HEK293 (cell line): ENCODE results near the gene SLC9A9.

Experiments
- CTCF ChIA-PET: fragments of 350-600 bp; formaldehyde crosslinking; extraction: SDS; loops from one replicate; lab custom pipeline; 2021; ENCODE audit warnings: antibody characterized with exemption; lab: Yijun Ruan, JAX
- POLR2A ChIA-PET: fragments of 300-600 bp; formaldehyde crosslinking; extraction: SDS; loops from one replicate; lab custom pipeline; 2020; ENCODE audit warnings: antibody characterized with exemption, inconsistent platforms; lab: Yijun Ruan, JAX
- H3K27ac ChIP-seq: fragments of 200-500 bp; sonication (Bioruptor generic); 2 replicates; pipeline ENCODE4 v1.5.1; 2014; ENCODE audit warnings: low read depth, low read length, control low read depth, inconsistent platforms; ENCODE audit errors: extremely low read depth
- H3K36me3 ChIP-seq, 2 experiments: fragments of 200-500 bp in 1 of 2; sonication (Bioruptor generic) in 1 of 2; 1 replicate in 1 of 2; 2 replicates in 1 of 2; pipeline ENCODE4 v1.5.1; 2014 to 2017; ENCODE audit warnings: inconsistent platforms in 2 of 2, low read length in 2 of 2; ENCODE audit not compliant: control insufficient read depth in 2 of 2, insufficient read depth in 1 of 2
- H3K4me1 ChIP-seq: fragments of 200-500 bp; sonication (Bioruptor generic); 2 replicates; pipeline ENCODE4 v1.5.1; 2014; ENCODE audit warnings: mild to moderate bottlenecking, low read length, inconsistent platforms; ENCODE audit not compliant: control insufficient read depth, insufficient read depth
- H3K4me3 ChIP-seq: 2 replicates; pipeline ENCODE4 v1.5.1; 2011; ENCODE audit warnings: low read depth, mild to moderate bottlenecking, control low read depth, low read length, moderate library complexity
- H3K9me3 ChIP-seq: fragments of 200-500 bp; sonication (Bioruptor generic); 2 replicates; pipeline ENCODE4 v1.5.1; 2014; ENCODE audit warnings: low read depth, low read length, inconsistent platforms; ENCODE audit not compliant: control insufficient read depth, insufficient read depth
- BCL11A ChIP-seq: fragments of 450-650 bp; formaldehyde crosslinking; IDR thresholded peaks from 2 replicates; pipeline ENCODE4 v1.5.1; 2016; ENCODE audit warnings: low read depth, missing biosample characterization, missing genetic modification characterization
- FEZF1 ChIP-seq: fragments of 450-650 bp; formaldehyde crosslinking; IDR thresholded peaks from 2 replicates; pipeline ENCODE4 v1.5.1; 2016; ENCODE audit warnings: missing biosample characterization, missing genetic modification characterization
- GLIS1 ChIP-seq: fragments of 450-650 bp; formaldehyde crosslinking; IDR thresholded peaks from 2 replicates; pipeline ENCODE4 v1.5.1; 2016; ENCODE audit warnings: missing biosample characterization, missing genetic modification characterization
- HOXA7 ChIP-seq: sonication (generic); formaldehyde crosslinking; IDR thresholded peaks from 2 replicates; pipeline ENCODE4 v1.8.1; 2022; ENCODE audit warnings: missing genetic modification reagents, borderline replicate concordance
- MZF1 ChIP-seq: fragments of 450-650 bp; formaldehyde crosslinking; IDR thresholded peaks from 2 replicates; pipeline ENCODE4 v1.5.1; 2017; ENCODE audit warnings: missing biosample characterization, missing genetic modification characterization, borderline replicate concordance
- RBAK ChIP-seq: fragments of 450-650 bp; formaldehyde crosslinking; IDR thresholded peaks from 2 replicates; pipeline ENCODE4 v1.5.1; 2016; ENCODE audit warnings: missing biosample characterization, missing genetic modification characterization
- SP2 ChIP-seq: fragments of 450-650 bp; formaldehyde crosslinking; IDR thresholded peaks from 2 replicates; pipeline ENCODE4 v1.5.1; 2016; ENCODE audit warnings: missing biosample characterization, missing genetic modification characterization
- ZIC2 ChIP-seq: fragments of 450-650 bp; formaldehyde crosslinking; IDR thresholded peaks from 2 replicates; pipeline ENCODE4 v1.5.1; 2016; ENCODE audit warnings: missing biosample characterization, missing genetic modification characterization
- ZNF132 ChIP-seq: fragments of 450-650 bp; formaldehyde crosslinking; IDR thresholded peaks from 2 replicates; pipeline ENCODE4 v1.5.1; 2017; ENCODE audit warnings: missing biosample characterization, missing genetic modification characterization, borderline replicate concordance
- ZNF19 ChIP-seq: fragments of 450-650 bp; formaldehyde crosslinking; IDR thresholded peaks from 2 replicates; pipeline ENCODE4; 2016; ENCODE audit warnings: missing biosample characterization, missing genetic modification characterization, low read depth
- ZNF223 ChIP-seq: fragments of 450-650 bp; formaldehyde crosslinking; IDR thresholded peaks from 2 replicates; pipeline ENCODE4 v1.5.1; 2016; ENCODE audit warnings: missing biosample characterization, missing genetic modification characterization
- ZNF280C ChIP-seq: fragments of 450-650 bp; formaldehyde crosslinking; IDR thresholded peaks from 2 replicates; pipeline ENCODE4 v1.5.1; 2016; ENCODE audit warnings: missing biosample characterization, missing genetic modification characterization
- ZNF510 ChIP-seq: fragments of 450-650 bp; formaldehyde crosslinking; IDR thresholded peaks from 2 replicates; pipeline ENCODE4 v1.5.1; 2018; ENCODE audit warnings: mild to moderate bottlenecking, missing genetic modification characterization, missing biosample characterization; ENCODE audit not compliant: insufficient replicate concordance
- ZNF548 ChIP-seq: fragments of 450-650 bp; formaldehyde crosslinking; IDR thresholded peaks from 2 replicates; pipeline ENCODE4 v1.5.1; 2016; ENCODE audit warnings: missing biosample characterization, missing genetic modification characterization
- ZNF654 ChIP-seq: fragments of 450-650 bp; formaldehyde crosslinking; IDR thresholded peaks from 2 replicates; pipeline ENCODE4 v1.5.1; 2016; ENCODE audit warnings: low read depth, missing biosample characterization, missing genetic modification characterization
- ZSCAN18 ChIP-seq: fragments of 450-650 bp; formaldehyde crosslinking; IDR thresholded peaks from 2 replicates; pipeline ENCODE4 v1.5.1; 2016; ENCODE audit warnings: missing biosample characterization, missing genetic modification characterization
- TF ChIP-seq, protein P1 (sequence below): fragments of 450-650 bp; formaldehyde crosslinking; IDR thresholded peaks from 2 replicates; pipeline ENCODE4 v1.5.1; 2016; ENCODE audit warnings: missing biosample characterization, missing genetic modification characterization
- TF ChIP-seq, protein P2 (sequence below): fragments of 450-650 bp; formaldehyde crosslinking; IDR thresholded peaks from 2 replicates; pipeline ENCODE4 v1.5.1; 2016; ENCODE audit warnings: missing biosample characterization, missing genetic modification characterization, borderline replicate concordance

Gene SLC9A9

GRCh38 chr3:143337387-143337786 is 510.9 kb downstream of the SLC9A9 start:
- POLR2A ChIA-PET: no interaction called here
- no peak overlapping the region for H3K27ac ChIP-seq

GRCh38 chr3:143334231-143334630 is 514.0 kb downstream of the SLC9A9 start:
- Histone ChIP-seq H3K4me3 (no peak overlapping the region), H3K36me3 (no peaks in the 10 kb centered on the region), H3K9me3 (no peaks in the 10 kb centered on the region), H3K4me1 (peaks cover 3% of the 10 kb centered on the region), H3K27ac (no peak overlapping the region)
- ChIA-PET CTCF (no interaction called here), POLR2A (no interaction called here)
- no peak for TF ChIP-seq SP2
- no peak for TF ChIP-seq ZSCAN18
- TF ChIP-seq BCL11A (tag by site-specific recombination): no peak
- no peak for TF ChIP-seq ZNF510 (tag by site-specific recombination)
- TF ChIP-seq ZIC2 (tag by site-specific recombination): no peak
- TF ChIP-seq HOXA7 (CRISPR knock-in tag): no peak

More at GRCh38 chr3:143337387-143337786, 510.9 kb downstream of the SLC9A9 start:
- Histone ChIP-seq H3K9me3 (no peaks in the 10 kb centered on the region), H3K4me1 (peaks cover 3% of the 10 kb centered on the region), H3K36me3 (no peaks in the 10 kb centered on the region), H3K4me3 (no peak overlapping the region)
- CTCF ChIA-PET: no interaction called here
- TF ChIP-seq, protein P1, sequence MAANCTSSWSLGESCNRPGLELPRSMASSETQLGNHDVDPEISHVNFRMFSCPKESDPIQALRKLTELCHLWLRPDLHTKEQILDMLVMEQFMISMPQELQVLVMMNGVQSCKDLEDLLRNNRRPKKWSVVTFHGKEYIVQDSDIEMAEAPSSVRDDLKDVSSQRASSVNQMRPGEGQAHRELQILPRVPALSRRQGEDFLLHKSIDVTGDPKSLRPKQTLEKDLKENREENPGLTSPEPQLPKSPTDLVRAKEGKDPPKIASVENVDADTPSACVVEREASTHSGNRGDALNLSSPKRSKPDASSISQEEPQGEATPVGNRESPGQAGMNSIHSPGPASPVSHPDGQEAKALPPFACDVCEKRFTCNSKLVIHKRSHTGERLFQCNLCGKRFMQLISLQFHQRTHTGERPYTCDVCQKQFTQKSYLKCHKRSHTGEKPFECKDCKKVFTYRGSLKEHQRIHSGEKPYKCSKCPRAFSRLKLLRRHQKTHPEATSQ (tag by site-specific recombination): no peak
- TF ChIP-seq MZF1: 0 out of 2 replicates have a peak, but pooled peaks have one; percentile 24

GRCh38 chr3:143333367-143333766 is 514.9 kb downstream of the SLC9A9 start:
- no peaks in the 10 kb centered on the region for H3K36me3 ChIP-seq
- no peaks in the 10 kb centered on the region for H3K9me3 ChIP-seq
- TF ChIP-seq FEZF1 (tag by site-specific recombination): no peak
- TF ChIP-seq ZNF19 (tag by site-specific recombination): no peak
- no peak overlapping the region for H3K4me3 ChIP-seq
- H3K4me1 ChIP-seq: peaks cover 3% of the 10 kb centered on the region
- CTCF ChIA-PET: no interaction called here
- POLR2A ChIA-PET: no interaction called here
- H3K27ac ChIP-seq: no peak overlapping the region

DNA sequence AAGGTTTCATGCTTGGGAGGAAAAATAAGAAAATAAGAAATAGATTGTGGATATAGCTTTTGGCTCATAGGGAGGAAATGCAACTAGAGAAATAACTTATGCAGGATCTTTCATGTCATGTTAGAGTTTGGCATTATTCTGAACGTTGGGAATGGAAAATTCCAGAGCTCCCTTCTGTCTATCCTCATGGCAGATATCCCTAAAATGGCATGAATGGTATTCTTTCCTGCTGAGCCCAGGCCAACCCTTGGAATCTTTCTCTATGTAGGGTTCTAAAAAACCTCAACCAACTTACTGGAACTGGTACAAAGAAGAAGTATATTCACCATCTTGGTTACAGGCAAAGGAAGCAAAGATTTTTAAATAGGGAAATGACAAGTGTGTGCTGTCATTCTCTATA is 516.2 kb downstream of the SLC9A9 start:
- Histone ChIP-seq H3K4me1 (no peaks in the 10 kb centered on the region; the same call in 1 of the 2 replicates), H3K36me3 (no peaks in the 10 kb centered on the region), H3K27ac (no peak overlapping the region), H3K9me3 (no peaks in the 10 kb centered on the region), H3K4me3 (no peak overlapping the region)
- ChIA-PET CTCF (interaction anchor here (1.2 kb wide), 1 partner anchor 14 kb away, joined by 4 read pairs; no protein-coding TSS in a partner anchor), POLR2A (no interaction called here)
- TF ChIP-seq ZNF132 (tag by site-specific recombination) (no peak), ZNF280C (tag by site-specific recombination) (no peak), GLIS1 (no peak), RBAK (no peak), ZNF548 (tag by site-specific recombination) (no peak), ZNF654 (tag by site-specific recombination) (no peak), ZNF223 (no peak)
- TF ChIP-seq, protein P2, sequence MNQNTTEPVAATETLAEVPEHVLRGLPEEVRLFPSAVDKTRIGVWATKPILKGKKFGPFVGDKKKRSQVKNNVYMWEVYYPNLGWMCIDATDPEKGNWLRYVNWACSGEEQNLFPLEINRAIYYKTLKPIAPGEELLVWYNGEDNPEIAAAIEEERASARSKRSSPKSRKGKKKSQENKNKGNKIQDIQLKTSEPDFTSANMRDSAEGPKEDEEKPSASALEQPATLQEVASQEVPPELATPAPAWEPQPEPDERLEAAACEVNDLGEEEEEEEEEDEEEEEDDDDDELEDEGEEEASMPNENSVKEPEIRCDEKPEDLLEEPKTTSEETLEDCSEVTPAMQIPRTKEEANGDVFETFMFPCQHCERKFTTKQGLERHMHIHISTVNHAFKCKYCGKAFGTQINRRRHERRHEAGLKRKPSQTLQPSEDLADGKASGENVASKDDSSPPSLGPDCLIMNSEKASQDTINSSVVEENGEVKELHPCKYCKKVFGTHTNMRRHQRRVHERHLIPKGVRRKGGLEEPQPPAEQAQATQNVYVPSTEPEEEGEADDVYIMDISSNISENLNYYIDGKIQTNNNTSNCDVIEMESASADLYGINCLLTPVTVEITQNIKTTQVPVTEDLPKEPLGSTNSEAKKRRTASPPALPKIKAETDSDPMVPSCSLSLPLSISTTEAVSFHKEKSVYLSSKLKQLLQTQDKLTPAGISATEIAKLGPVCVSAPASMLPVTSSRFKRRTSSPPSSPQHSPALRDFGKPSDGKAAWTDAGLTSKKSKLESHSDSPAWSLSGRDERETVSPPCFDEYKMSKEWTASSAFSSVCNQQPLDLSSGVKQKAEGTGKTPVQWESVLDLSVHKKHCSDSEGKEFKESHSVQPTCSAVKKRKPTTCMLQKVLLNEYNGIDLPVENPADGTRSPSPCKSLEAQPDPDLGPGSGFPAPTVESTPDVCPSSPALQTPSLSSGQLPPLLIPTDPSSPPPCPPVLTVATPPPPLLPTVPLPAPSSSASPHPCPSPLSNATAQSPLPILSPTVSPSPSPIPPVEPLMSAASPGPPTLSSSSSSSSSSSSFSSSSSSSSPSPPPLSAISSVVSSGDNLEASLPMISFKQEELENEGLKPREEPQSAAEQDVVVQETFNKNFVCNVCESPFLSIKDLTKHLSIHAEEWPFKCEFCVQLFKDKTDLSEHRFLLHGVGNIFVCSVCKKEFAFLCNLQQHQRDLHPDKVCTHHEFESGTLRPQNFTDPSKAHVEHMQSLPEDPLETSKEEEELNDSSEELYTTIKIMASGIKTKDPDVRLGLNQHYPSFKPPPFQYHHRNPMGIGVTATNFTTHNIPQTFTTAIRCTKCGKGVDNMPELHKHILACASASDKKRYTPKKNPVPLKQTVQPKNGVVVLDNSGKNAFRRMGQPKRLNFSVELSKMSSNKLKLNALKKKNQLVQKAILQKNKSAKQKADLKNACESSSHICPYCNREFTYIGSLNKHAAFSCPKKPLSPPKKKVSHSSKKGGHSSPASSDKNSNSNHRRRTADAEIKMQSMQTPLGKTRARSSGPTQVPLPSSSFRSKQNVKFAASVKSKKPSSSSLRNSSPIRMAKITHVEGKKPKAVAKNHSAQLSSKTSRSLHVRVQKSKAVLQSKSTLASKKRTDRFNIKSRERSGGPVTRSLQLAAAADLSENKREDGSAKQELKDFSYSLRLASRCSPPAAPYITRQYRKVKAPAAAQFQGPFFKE: no peak
